GM18870 (cell line): ENCODE results near the gene SEZ6L2.
"Not testable (repeated sequence)": the region's sequence is repeated elsewhere in the genome, so short reads cannot be mapped to it uniquely, and the experiment has no call there.

Experiments
- ATAC-seq: cut with Tn5 transposase; IDR thresholded peaks from one replicate; pipeline ENCODE4 v1.9.1; 2021; ENCODE audit warnings: moderate library complexity; ENCODE audit not compliant: unreplicated experiment

SEZ6L2 gene

DNA sequence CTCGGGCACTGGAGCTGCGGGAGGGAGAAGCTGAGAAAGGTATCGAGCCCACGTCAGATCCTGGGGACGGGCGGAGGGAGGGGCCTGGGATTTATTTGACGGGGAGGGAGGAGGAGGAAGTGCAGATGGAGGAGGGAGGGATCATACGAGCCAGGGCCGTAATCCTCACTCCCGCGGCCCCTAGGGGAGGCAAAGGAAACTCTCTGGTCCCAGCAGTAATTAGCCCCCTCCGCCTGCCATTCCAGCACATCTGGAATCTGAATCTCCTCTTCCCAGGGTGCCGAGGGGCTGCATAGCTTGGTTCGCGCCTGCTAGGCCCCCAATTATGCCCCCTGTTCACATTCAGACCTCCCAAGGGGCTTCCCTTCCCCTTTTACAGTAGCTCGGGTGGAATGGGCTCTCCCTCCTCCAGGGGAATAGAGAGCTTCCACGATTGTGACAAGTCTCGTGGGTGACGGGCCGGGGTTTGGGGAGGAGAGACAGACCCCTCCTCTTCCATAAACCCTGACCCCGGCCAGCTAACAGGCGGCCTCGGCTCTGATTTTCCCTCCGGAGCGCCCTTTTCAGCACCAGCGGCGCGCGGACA is at the start of gene SEZ6L2:
SEZ6L2 (minus strand) TSS at position 35 of the 586 bp plus-strand sequence. CDS start 531 bp downstream, outside the sequence.
- no peak for ATAC-seq

DNA sequence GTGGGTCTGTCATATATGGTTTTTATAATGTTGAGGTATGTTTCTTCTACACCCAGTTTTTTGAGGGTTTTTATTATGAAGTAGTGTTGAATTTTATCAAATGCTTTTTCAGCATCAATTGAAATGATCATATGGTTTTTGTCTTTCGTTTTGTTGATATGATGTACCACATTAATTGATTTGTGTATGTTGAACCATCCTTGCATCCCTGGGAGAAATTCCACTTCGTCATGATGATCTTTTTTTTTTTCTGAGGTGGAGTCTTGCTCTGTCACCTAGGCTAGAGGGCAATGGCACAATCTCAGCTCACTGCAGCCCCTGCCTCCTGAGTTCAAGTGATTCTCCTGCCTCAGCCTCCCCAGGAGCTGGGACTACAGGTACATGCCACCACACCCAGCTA is 48.5 kb upstream of the SEZ6L2 start:
- no peak for ATAC-seq

GRCh38 chr16:29943846-29944799 is 44.8 kb upstream of the SEZ6L2 start:
- no peak for ATAC-seq

DNA sequence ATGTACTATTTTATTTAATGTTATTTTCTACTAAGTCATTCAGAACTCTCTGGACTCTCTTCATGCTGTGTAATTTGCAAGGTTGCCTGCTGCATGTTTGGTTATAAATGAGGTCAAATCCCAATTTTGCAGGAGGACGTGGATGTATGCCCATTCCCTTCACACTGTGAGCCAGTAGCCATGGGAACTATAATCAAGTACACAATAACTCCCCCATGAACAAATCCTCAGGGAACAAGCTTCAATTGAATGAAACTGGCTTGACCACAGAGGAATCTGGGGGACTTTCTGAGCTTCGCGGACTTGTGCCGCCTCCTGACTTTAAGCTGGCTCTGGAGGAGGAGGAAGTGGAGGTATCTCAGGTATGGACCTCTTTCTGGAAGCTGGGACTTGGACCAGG is 41.3 kb upstream of the SEZ6L2 start:
- ATAC-seq, result no peak

GRCh38 chr16:29931750-29932149 is 32.4 kb upstream of the SEZ6L2 start:
- ATAC-seq, result not testable (repeated sequence)

DNA sequence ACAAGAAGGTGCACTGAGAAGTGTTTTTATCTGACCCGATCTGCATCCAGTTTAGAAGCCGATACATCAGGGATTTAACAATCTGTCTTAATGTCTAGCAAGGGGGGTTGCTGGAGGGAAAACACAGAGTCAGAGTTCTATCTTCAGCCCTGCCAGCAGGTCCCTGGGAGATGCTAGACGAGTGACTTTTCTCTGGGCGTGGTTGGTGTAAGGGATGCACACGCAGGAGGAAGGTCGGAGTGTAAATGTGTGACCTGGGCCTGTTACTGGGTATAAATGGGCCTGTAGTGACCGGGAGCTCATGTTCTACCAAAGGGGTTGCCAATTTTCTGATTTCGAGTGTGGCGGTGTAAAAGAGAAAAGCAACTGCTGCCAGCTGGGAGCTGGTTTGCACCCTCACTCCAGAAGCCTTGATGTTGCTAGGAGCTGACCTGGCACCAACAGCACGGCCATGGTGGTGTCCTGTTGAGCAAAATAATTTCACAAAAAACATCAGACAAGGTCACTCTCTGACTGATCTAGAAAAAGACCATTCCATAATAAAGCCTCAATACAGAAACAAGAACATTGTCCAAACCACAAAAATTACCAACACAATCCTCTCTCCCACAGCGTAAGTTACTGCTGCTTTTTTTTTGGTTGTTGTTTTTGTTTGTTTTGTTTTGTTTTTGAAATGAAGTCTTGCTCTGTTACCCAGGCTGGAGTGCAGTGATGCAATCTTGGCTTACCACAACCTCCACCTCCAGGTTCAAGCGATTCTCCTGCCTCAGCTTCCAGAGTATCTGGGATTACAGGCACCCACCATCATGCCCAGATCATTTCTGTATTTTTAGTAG is 27.9 kb upstream of the SEZ6L2 start:
- no peak for ATAC-seq

GRCh38 chr16:29926711-29927052 is 27.3 kb upstream of the SEZ6L2 start:
- no peak for ATAC-seq

DNA sequence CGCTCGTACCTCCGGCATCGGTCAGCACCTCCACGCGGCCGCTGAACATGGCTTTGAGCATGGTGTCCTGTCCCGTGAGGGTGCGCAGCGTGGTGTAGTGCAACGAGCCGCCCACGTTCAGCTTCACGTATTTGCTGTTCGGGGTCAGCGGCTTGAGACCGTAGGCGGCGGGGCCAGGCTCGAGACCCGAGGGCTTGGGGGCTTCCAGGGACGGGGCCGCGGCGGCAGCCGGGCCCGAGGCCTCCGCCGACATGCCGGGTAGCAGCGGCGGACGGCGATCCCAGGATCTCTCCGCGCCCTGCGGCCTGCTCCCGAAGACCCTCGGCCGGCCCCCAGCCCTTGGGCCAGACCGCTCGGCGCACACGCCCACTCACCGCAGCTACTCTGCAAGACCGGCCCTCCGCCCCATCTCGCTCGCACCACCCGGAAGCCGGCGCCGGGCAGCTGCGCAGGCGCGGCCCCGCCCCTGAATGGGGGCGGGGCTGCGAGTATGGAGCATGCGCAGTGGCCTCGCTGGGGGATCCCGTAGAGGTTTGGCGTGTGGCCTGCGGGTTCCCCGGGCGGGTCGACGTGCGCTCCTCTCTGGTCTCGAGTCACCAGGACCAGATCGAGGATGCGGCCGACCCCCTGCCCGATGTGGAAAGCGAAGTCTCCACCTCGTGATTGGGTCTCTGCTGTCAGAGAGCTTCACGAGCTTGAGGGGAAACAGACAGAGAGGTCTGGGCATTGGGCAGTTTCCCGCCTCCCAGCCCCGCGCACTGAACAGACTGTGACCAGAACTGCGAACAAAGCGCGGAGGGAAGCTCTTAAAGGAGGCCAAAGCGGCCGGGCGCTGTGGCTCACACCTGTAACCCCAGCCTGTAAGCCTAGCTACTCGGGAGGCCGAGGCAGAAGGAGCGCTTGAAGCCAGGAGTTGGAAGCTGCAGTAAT is 26.7 kb upstream of the SEZ6L2 start, which contains the start of gene KCTD13:
KCTD13 (minus strand) TSS at position 446 of the 930 bp plus-strand sequence; CDS start at position 253, 193 bp downstream.
- no peak for ATAC-seq

DNA sequence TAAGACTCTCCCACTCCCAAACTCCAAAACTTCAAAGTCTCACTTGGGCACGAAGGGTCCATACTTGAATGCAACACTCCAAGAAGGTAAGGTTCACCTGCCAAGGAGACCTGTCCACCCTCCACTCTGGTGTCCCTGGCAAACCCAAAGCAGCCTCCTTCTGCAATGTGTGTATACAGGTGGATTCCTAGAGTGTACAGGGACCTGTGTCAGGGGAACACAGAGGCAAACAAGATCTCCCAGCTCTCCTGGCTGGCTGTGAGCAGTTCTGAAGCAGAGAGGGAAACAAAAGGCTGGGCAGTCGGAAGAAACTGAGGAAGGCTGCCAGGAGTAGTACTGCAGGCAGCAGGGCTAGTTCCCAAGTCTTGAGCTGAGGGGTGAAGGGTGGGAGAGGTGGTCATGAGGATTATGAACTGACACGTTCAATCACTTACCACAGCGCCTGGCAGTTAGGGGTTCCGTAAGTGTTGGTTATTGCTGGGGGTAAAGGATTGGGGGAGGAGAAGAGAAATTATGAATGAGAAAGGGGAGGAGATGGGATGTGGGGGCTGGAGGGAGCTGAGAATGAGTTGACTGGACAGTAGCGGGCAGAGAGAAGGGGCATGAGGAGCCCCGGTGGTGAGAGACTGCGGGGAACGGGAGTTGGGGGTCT is 25.9 kb upstream of the SEZ6L2 start:
- ATAC-seq, result no peak

GRCh38 chr16:29922986-29923501 is 23.7 kb upstream of the SEZ6L2 start:
- no peak for ATAC-seq

- no peak for ATAC-seq
Measured at GRCh38 chr16:29922326-29922725, 23.0 kb upstream of the SEZ6L2 start.

- no peak for ATAC-seq
Measured at GRCh38 chr16:29921034-29921385, 21.7 kb upstream of the SEZ6L2 start.

- ATAC-seq, result no peak
Measured at GRCh38 chr16:29920288-29921033, 21.1 kb upstream of the SEZ6L2 start.

DNA sequence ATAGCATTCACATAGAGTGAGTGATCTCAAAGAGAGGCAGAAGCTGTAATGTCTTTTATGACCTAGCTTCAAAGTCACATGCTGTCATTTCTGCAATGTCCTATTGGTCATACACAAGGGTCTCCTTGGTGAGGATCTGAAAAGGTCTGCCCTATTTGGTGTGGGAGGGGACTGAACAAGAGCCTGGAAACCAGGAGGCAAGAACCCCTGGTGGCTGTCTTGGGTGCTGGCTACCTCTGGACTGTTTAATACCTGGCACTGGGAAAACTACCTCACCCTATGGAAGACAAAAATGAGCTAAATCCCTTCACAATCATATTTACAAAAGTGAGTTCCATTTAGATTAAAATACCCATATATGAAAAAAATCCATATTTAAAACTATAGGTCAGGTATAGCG is 17.6 kb upstream of the SEZ6L2 start:
- no peak for ATAC-seq

DNA sequence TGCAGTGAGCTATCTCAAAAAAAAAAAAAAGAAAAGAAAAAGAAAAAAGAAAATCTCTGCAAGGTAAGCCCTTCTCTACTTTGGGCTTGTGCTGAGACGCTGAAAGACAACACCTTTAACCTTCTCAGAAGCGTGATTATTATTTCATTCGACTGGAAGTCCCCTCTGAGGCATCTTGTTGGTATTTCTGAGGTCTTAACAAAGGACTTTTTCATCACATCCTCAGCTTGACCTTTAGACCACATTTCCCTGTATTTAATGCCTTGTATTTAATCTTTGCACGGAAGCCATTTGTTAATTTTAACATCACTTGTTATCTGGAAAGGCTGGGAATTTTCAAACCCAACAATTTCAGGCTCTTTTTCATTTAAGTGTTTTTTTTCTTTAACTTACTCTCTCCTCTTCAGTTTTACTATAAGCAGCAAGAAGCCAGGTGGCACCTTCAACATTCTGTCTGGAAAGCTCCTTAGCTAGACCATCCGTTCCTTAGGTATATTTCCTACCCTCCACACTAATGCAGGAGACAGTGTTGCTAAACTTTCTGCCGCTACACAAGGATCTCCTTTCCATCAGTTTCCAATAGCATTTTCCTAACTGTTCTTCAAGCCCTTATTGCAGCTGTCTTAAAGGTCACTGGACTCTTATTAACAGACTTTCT is 16.4 kb upstream of the SEZ6L2 start:
- ATAC-seq, result no peak

DNA sequence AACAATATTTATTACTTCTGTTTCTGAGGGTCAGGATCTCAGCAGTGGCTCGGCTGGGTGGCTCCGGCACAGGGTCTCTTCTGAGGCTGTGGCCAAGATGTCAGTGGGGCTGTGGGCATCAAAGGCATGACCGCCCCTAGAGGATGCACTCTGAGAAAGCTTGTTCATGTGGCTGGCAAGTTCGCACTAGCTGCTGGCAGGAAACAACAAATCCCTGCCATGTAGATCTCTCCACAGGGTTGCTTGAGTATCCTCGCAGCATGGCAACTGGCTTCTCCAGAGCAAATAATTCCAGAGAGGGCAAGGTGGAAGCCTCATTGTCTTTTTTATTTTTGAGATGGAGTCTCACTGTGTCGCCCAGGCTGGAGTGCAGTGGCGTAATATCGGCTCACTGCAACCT is 14.2 kb upstream of the SEZ6L2 start:
- no peak for ATAC-seq

GRCh38 chr16:29912087-29912486 is 12.7 kb upstream of the SEZ6L2 start:
- ATAC-seq, result no peak

DNA sequence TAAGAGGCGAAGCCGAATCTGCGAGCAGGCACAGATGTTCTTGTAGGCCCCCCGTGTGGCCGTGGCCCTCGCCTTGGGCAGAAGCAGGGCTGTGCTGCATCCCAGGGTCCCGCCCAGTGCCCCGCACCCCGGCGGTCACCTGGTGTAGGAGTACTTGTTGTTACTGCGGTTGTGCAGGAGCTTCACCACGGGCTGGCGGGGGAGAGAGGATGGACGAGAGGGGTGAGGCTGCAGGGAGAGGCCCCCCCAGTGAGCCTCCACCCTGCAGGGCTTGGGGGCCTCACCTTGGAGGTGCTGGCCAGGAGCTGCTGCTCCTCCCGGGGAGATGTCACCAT is 12.3 kb upstream of the SEZ6L2 start:
- no peak for ATAC-seq
